Peyer's patch (tissue), 4 donors: Measurements from ENCODE around the gene TRIM5.

Experiments
- POLR2A ChIP-seq, 2 donors: fragments of 450-650 bp; IDR thresholded peaks; one replicate each; pipeline ENCODE4 v1.5.1; 2017; ENCODE audit warnings: antibody characterized with exemption in 2 of 2, mild to moderate bottlenecking in 2 of 2, moderate library complexity in 2 of 2
- TF ChIP-seq, protein P1 (sequence below), 6 experiments: fragments of 450-650 bp in 4 of 6; fragments of 200-600 bp in 2 of 6; sonication (generic) in 1 of 6; IDR thresholded peaks; one replicate each; pipeline ENCODE4 v1.5.1; 2017 to 2019; ENCODE audit warnings: antibody characterized with exemption in 6 of 6, mild to moderate bottlenecking in 3 of 6, moderate library complexity in 1 of 6

GRCh38 chr11:5666402-5666793, 18.5 kb downstream of the TRIM5 start:
- TF ChIP-seq, protein P1, sequence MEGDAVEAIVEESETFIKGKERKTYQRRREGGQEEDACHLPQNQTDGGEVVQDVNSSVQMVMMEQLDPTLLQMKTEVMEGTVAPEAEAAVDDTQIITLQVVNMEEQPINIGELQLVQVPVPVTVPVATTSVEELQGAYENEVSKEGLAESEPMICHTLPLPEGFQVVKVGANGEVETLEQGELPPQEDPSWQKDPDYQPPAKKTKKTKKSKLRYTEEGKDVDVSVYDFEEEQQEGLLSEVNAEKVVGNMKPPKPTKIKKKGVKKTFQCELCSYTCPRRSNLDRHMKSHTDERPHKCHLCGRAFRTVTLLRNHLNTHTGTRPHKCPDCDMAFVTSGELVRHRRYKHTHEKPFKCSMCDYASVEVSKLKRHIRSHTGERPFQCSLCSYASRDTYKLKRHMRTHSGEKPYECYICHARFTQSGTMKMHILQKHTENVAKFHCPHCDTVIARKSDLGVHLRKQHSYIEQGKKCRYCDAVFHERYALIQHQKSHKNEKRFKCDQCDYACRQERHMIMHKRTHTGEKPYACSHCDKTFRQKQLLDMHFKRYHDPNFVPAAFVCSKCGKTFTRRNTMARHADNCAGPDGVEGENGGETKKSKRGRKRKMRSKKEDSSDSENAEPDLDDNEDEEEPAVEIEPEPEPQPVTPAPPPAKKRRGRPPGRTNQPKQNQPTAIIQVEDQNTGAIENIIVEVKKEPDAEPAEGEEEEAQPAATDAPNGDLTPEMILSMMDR (IDR thresholded peaks at IDR 0.05), result no peak
- TF ChIP-seq POLR2A (IDR thresholded peaks at IDR 0.05), result no peak
